SK-N-MC (cell line): Measurements from ENCODE around the gene AUTS2.

Experiments
- EZH2 ChIP-seq: fragments of 200-600 bp; sonication (generic); IDR thresholded peaks from one replicate; pipeline ENCODE4 v1.6.1; 2017; ENCODE audit warnings: antibody characterized with exemption
- FOXP2 ChIP-seq: optimal IDR thresholded peaks from 2 replicates; pipeline ENCODE3; 2011; ENCODE audit warnings: mild to moderate bottlenecking, moderate library complexity; ENCODE audit not compliant: insufficient read depth; ENCODE audit errors: extremely low read length, control extremely low read depth
- POLR2AphosphoS5 ChIP-seq: IDR thresholded peaks from 2 replicates; pipeline ENCODE4 v1.6.1; 2012; ENCODE audit warnings: mild to moderate bottlenecking, low read depth, low read length, borderline replicate concordance

DNA sequence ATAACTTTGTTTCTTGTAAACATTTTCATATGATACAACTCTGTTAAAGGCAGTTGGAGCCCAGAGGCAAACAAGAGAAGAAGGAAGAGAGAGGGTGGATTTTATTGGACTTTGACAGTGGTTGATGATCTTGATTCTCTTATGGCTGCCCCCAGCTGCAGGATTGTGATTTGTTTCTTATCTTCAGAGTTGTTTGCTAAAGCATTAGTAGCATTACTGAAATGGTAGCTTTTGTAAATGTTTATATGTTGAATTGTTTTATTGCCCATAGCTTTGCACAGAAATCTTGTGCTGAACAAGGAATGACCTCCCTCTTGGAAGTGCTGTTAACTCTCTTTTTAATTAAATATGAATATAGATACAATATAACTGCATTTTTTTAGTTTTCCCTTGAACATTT, 309.4 kb downstream of the AUTS2 start:
- TF ChIP-seq POLR2AphosphoS5 (no peak), EZH2 (no peak), FOXP2 (no peak)
